Measurements from ENCODE around the gene TRAF3IP1. TPM values are rescaled to one million over a fixed set of nuclear protein-coding genes. Genes with fewer than 3 reads are reported as not detected.

Gene TRAF3IP1
- total RNA-seq, 1 donor from 2014 or later, result 14.4 TPM

GRCh38 chr2:238383743-238384380, 63.5 kb downstream of the TRAF3IP1 start:
- no peaks in the 10 kb centered on the region for H3K9me3 Mint-ChIP-seq
- H3K27me3 Mint-ChIP-seq (ENCODE audit: insufficient read depth), result no peaks in the 10 kb centered on the region
- no peak overlapping the region for H3K4me3 Mint-ChIP-seq
- intact Hi-C loops (cut with micrococcal nuclease), result no loop called here
- peaks cover 2% of the 10 kb centered on the region for H3K36me3 Mint-ChIP-seq (ENCODE audit: low read depth)
- no peak for DNase-seq (ENCODE audit: low spot score)
- H3K4me1 Mint-ChIP-seq (ENCODE audit: low read depth), result peaks cover 8% of the 10 kb centered on the region
- no peak overlapping the region for H3K27ac Mint-ChIP-seq

- intact Hi-C loops (cut with micrococcal nuclease), result no loop called here
- H3K27me3 Mint-ChIP-seq (ENCODE audit: insufficient read depth), result no peaks in the 10 kb centered on the region
- no peaks in the 10 kb centered on the region for H3K36me3 Mint-ChIP-seq (ENCODE audit: low read depth)
- H3K27ac Mint-ChIP-seq, result no peak overlapping the region
- H3K4me1 Mint-ChIP-seq (ENCODE audit: low read depth), result no peaks in the 10 kb centered on the region
- no peak for DNase-seq (ENCODE audit: low spot score)
- no peaks in the 10 kb centered on the region for H3K9me3 Mint-ChIP-seq
- no peak overlapping the region for H3K4me3 Mint-ChIP-seq
These were observed 67.0 kb downstream of the TRAF3IP1 start for GRCh38 chr2:238387332-238387731.

- no peak overlapping the region for H3K27ac Mint-ChIP-seq
- DNase-seq (ENCODE audit: low spot score), result no peak
- H3K36me3 Mint-ChIP-seq (ENCODE audit: low read depth), result no peaks in the 10 kb centered on the region
- intact Hi-C loops (cut with micrococcal nuclease), result no loop called here
- no peaks in the 10 kb centered on the region for H3K9me3 Mint-ChIP-seq
- no peaks in the 10 kb centered on the region for H3K4me1 Mint-ChIP-seq (ENCODE audit: low read depth)
- no peak overlapping the region for H3K4me3 Mint-ChIP-seq
- H3K27me3 Mint-ChIP-seq (ENCODE audit: insufficient read depth), result no peaks in the 10 kb centered on the region
These were observed 68.5 kb downstream of the TRAF3IP1 start for GRCh38 chr2:238388794-238389193.

DNA sequence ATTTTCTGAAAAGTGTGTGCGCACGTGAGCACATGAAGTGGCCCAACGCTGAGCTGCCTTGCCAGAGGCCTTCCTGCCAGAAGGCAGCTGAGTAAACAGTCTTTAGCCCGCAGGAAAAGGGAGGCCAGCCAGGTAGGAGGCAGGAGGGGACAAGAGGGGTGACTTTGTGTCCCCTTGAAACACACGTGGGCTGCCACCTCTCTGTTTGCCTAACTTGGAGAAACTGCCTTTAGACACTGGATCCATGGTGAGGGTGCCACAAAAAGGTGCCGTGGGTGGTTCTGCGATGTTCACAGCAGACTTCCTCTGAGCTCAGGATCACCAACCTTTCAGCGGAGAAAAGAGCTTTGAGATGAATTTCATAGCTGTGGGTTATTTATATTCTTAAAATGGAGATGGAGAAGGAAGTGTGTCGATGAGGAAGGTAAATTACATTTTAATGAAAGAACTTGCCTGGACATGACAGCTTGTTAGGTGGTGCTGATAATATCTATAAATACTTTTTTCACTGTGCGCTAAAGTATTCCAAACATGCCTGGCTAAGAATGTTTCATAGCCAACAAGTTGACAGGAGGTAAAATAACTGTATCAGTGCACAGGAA, 69.8 kb downstream of the TRAF3IP1 start:
- Mint-ChIP-seq H3K4me1 (ENCODE audit: low read depth) (no peaks in the 10 kb centered on the region), H3K4me3 (no peak overlapping the region), H3K36me3 (ENCODE audit: low read depth) (no peaks in the 10 kb centered on the region), H3K9me3 (no peaks in the 10 kb centered on the region), H3K27me3 (ENCODE audit: insufficient read depth) (no peaks in the 10 kb centered on the region), H3K27ac (no peak overlapping the region)
- intact Hi-C loops (cut with micrococcal nuclease), result no loop called here
- DNase-seq (ENCODE audit: low spot score), result no peak

GRCh38 chr2:238391042-238391689, 70.8 kb downstream of the TRAF3IP1 start:
- no peak for DNase-seq (ENCODE audit: low spot score)
- no peak overlapping the region for H3K27ac Mint-ChIP-seq
- H3K27me3 Mint-ChIP-seq (ENCODE audit: insufficient read depth), result no peaks in the 10 kb centered on the region
- intact Hi-C loops (cut with micrococcal nuclease), result no loop called here
- H3K4me3 Mint-ChIP-seq, result no peak overlapping the region
- no peaks in the 10 kb centered on the region for H3K9me3 Mint-ChIP-seq
- no peaks in the 10 kb centered on the region for H3K36me3 Mint-ChIP-seq (ENCODE audit: low read depth)
- H3K4me1 Mint-ChIP-seq (ENCODE audit: low read depth), result no peaks in the 10 kb centered on the region

- no peaks in the 10 kb centered on the region for H3K9me3 Mint-ChIP-seq
- H3K4me3 Mint-ChIP-seq, result no peak overlapping the region
- no peak for DNase-seq (ENCODE audit: low spot score)
- no peaks in the 10 kb centered on the region for H3K36me3 Mint-ChIP-seq (ENCODE audit: low read depth)
- H3K4me1 Mint-ChIP-seq (ENCODE audit: low read depth), result no peaks in the 10 kb centered on the region
- intact Hi-C loops (cut with micrococcal nuclease), result no loop called here
- H3K27ac Mint-ChIP-seq, result no peak overlapping the region
- no peaks in the 10 kb centered on the region for H3K27me3 Mint-ChIP-seq (ENCODE audit: insufficient read depth)
These were observed 76.3 kb downstream of the TRAF3IP1 start for GRCh38 chr2:238396663-238397062.

GRCh38 chr2:238397356-238397755, 77.0 kb downstream of the TRAF3IP1 start:
- intact Hi-C loops (cut with micrococcal nuclease), result no loop called here
- Mint-ChIP-seq H3K27me3 (ENCODE audit: insufficient read depth) (no peaks in the 10 kb centered on the region), H3K27ac (no peak overlapping the region), H3K4me3 (no peak overlapping the region), H3K36me3 (ENCODE audit: low read depth) (no peaks in the 10 kb centered on the region), H3K9me3 (no peaks in the 10 kb centered on the region), H3K4me1 (ENCODE audit: low read depth) (no peaks in the 10 kb centered on the region)
- DNase-seq (ENCODE audit: low spot score), result no peak

- no peaks in the 10 kb centered on the region for H3K36me3 Mint-ChIP-seq (ENCODE audit: low read depth)
- H3K4me3 Mint-ChIP-seq, result no peak overlapping the region
- intact Hi-C loops (cut with micrococcal nuclease), result no loop called here
- H3K27me3 Mint-ChIP-seq (ENCODE audit: insufficient read depth), result no peaks in the 10 kb centered on the region
- no peak overlapping the region for H3K27ac Mint-ChIP-seq
- no peaks in the 10 kb centered on the region for H3K4me1 Mint-ChIP-seq (ENCODE audit: low read depth)
- no peaks in the 10 kb centered on the region for H3K9me3 Mint-ChIP-seq
- DNase-seq (ENCODE audit: low spot score), result no peak
These were observed 78.3 kb downstream of the TRAF3IP1 start for GRCh38 chr2:238398577-238398976.

DNA sequence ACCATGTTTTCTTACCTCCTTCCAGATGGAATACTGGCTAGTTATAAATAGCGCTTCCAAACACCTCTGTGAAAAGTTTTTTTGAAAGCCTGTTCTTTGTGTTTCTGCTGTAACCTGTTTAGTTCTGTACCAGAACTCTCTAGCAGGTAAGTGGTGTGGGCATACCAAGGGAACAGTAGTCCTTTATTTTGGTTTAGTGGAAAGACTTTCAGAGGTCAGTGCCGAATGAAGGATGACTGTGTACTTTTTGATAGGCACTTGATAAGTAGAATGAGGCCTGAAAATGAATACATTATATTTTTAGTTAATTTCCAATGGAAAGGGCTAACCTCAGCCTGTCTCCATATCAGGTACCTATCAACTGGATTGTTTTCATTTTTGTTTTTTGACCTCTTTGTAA, 78.8 kb downstream of the TRAF3IP1 start:
- Mint-ChIP-seq H3K36me3 (ENCODE audit: low read depth) (no peaks in the 10 kb centered on the region), H3K27ac (no peak overlapping the region), H3K27me3 (ENCODE audit: insufficient read depth) (no peaks in the 10 kb centered on the region), H3K4me1 (ENCODE audit: low read depth) (no peaks in the 10 kb centered on the region), H3K9me3 (no peaks in the 10 kb centered on the region), H3K4me3 (no peak overlapping the region)
- intact Hi-C loops (cut with micrococcal nuclease), result no loop called here
- DNase-seq (ENCODE audit: low spot score), result no peak

DNA sequence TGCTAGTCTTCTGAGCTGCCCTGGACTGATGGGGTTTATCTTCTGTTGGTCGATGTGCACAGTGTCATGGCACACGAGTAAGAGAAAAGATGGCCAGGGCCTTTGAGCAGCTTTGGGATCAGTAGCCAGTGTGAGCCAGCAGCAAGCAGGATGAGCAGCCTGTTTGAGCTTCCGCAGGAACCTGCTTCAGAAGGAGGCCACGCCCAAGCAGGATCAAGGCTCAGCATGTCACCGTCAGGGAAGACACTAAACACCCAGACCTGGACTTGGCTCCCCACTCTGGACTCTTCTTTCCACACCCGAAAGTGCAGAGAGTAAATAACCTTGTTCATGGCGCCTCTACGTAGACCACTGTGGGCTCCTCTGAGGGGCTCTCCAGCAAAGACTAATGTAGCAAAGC, 81.2 kb downstream of the TRAF3IP1 start:
- Mint-ChIP-seq H3K36me3 (ENCODE audit: low read depth) (no peaks in the 10 kb centered on the region), H3K27me3 (ENCODE audit: insufficient read depth) (no peaks in the 10 kb centered on the region), H3K4me3 (no peak overlapping the region), H3K4me1 (ENCODE audit: low read depth) (no peaks in the 10 kb centered on the region), H3K27ac (no peak overlapping the region), H3K9me3 (no peaks in the 10 kb centered on the region)
- intact Hi-C loops (cut with micrococcal nuclease), result no loop called here
- DNase-seq (ENCODE audit: low spot score), result no peak

- intact Hi-C loops (cut with micrococcal nuclease), result no loop called here
- Mint-ChIP-seq H3K36me3 (ENCODE audit: low read depth) (no peaks in the 10 kb centered on the region), H3K4me3 (no peak overlapping the region), H3K4me1 (ENCODE audit: low read depth) (no peaks in the 10 kb centered on the region), H3K27me3 (ENCODE audit: insufficient read depth) (no peaks in the 10 kb centered on the region), H3K27ac (no peak overlapping the region), H3K9me3 (no peaks in the 10 kb centered on the region)
- no peak for DNase-seq (ENCODE audit: low spot score)
These were observed 83.5 kb downstream of the TRAF3IP1 start for GRCh38 chr2:238403632-238404405.

- Mint-ChIP-seq H3K27me3 (ENCODE audit: insufficient read depth) (no peaks in the 10 kb centered on the region), H3K4me1 (ENCODE audit: low read depth) (no peaks in the 10 kb centered on the region), H3K27ac (no peak overlapping the region), H3K4me3 (no peak overlapping the region), H3K9me3 (no peaks in the 10 kb centered on the region), H3K36me3 (ENCODE audit: low read depth) (no peaks in the 10 kb centered on the region)
- no peak for DNase-seq (ENCODE audit: low spot score)
- intact Hi-C loops (cut with micrococcal nuclease), result no loop called here
These were observed 84.3 kb downstream of the TRAF3IP1 start for GRCh38 chr2:238404406-238405216.

Measured in activated T-helper 1 cell treated with anti-CD3 and anti-CD28 coated beads, Interleukin-12 subunit alpha, Interleukin-12 subunit beta, Interleukin-2, Interleukin-4 antibody, amounts not matched to agents 30 ng/mL and 10 ng/mL and 1 ng/mL, durations not matched to agents 14 hours and 24 hours and 36 hours (primary cell).